Activated naive CD8-positive, alpha-beta T cell treated with anti-CD3 and anti-CD28 coated beads, Interleukin-2, amount 10 ng/mL, durations not matched to agents 7 days and 5 days (primary cell): Measurements from ENCODE around the gene NOS1AP. TPM values are rescaled to one million over a fixed set of nuclear protein-coding genes. Genes with fewer than 3 reads are reported as not detected.

ENCODE experiments used
- ATAC-seq: fragments of 150-1000 bp; cut with Tn5 transposase; one replicate; pipeline ENCODE4 v1.10.0; 2021; ENCODE audit warnings: low read depth, moderate library complexity
- POLR2A ChIA-PET: fragments of 350-600 bp; sonication (Branson Sonifier 250); formaldehyde crosslinking; loops from one replicate; lab custom pipeline; 2021; ENCODE audit warnings: antibody characterized with exemption; lab: Charles Lee
- DNase-seq: peaks from one replicate; pipeline ENCODE4 v3.0.0; 2021
- H3K27ac Mint-ChIP-seq: one replicate; pipeline ENCODE4 v1.8.0; 2022; ENCODE audit warnings: mild to moderate bottlenecking, mixed read lengths
- H3K27me3 Mint-ChIP-seq: one replicate; pipeline ENCODE4 v1.8.0; 2022; ENCODE audit warnings: mild to moderate bottlenecking, moderate library complexity, mixed read lengths
- H3K36me3 Mint-ChIP-seq: one replicate; pipeline ENCODE4 v1.8.0; 2021; ENCODE audit warnings: mild to moderate bottlenecking, mixed read lengths
- H3K4me1 Mint-ChIP-seq: one replicate; pipeline ENCODE4 v1.8.0; 2021; ENCODE audit warnings: mixed read lengths
- H3K4me3 Mint-ChIP-seq: one replicate; pipeline ENCODE4 v1.8.0; 2022; ENCODE audit warnings: mild to moderate bottlenecking, moderate library complexity, mixed read lengths
- H3K9me3 Mint-ChIP-seq: one replicate; pipeline ENCODE4 v1.8.0; 2021; ENCODE audit warnings: mixed read lengths
- total RNA-seq, 2 experiments: library from RNA; stranded (reverse); gene quantifications; one replicate each; pipeline ENCODE4 v1.2.3, GENCODE V29; 2021

The NOS1AP gene
- total RNA-seq, 2 experiments from 2014 or later = not detected

- ATAC-seq (no peak), DNase-seq (no peak)
- Mint-ChIP-seq H3K4me1 (no peaks in the 10 kb centered on the region), H3K27me3 (peaks cover 14% of the 10 kb centered on the region), H3K4me3 (no peak overlapping the region), H3K27ac (no peak overlapping the region), H3K36me3 (no peaks in the 10 kb centered on the region), H3K9me3 (no peaks in the 10 kb centered on the region)
- POLR2A ChIA-PET = no interaction called here
Observed at GRCh38 chr1:162228586-162228985, 159.1 kb downstream of the NOS1AP start.

- H3K36me3 Mint-ChIP-seq = no peaks in the 10 kb centered on the region
- no peaks in the 10 kb centered on the region for H3K4me1 Mint-ChIP-seq
- peaks cover 21% of the 10 kb centered on the region for H3K27me3 Mint-ChIP-seq
- no peaks in the 10 kb centered on the region for H3K9me3 Mint-ChIP-seq
- H3K27ac Mint-ChIP-seq = no peak overlapping the region
- ATAC-seq = no peak
- no peak for DNase-seq
- no peak overlapping the region for H3K4me3 Mint-ChIP-seq
- POLR2A ChIA-PET = no interaction called here
Observed at GRCh38 chr1:162229549-162229948, 160.1 kb downstream of the NOS1AP start.

DNA sequence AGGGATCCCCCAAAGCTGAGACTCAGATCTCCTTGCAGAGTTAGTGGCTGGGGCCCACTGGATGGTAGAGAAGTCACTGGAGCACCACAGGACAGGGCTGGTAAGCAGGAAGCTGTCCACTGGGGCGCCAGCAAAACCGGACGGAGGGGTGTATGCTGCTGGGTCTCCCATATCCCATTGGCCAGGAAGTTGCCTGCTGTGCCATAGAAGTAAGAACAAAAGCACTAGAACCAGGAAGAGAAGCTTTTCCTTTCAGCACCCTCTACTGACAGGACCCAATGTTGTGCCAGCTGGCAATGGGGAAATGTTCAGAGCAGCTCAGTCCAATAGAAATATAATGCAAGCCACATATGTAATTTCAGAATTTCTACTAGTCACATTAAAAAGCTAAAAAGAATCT, 160.6 kb downstream of the NOS1AP start:
- no peaks in the 10 kb centered on the region for H3K4me1 Mint-ChIP-seq
- H3K27me3 Mint-ChIP-seq = peaks cover 22% of the 10 kb centered on the region
- H3K36me3 Mint-ChIP-seq = no peaks in the 10 kb centered on the region
- ATAC-seq (no peak), DNase-seq (no peak)
- no peaks in the 10 kb centered on the region for H3K9me3 Mint-ChIP-seq
- POLR2A ChIA-PET = no interaction called here
- no peak overlapping the region for H3K4me3 Mint-ChIP-seq
- H3K27ac Mint-ChIP-seq = no peak overlapping the region

- Mint-ChIP-seq H3K4me1 (no peaks in the 10 kb centered on the region), H3K27me3 (peaks cover 22% of the 10 kb centered on the region), H3K4me3 (no peak overlapping the region), H3K27ac (no peak overlapping the region), H3K9me3 (no peaks in the 10 kb centered on the region), H3K36me3 (no peaks in the 10 kb centered on the region)
- POLR2A ChIA-PET = no interaction called here
- ATAC-seq (no peak), DNase-seq (no peak)
Observed at GRCh38 chr1:162230517-162230916, 161.0 kb downstream of the NOS1AP start.

DNA sequence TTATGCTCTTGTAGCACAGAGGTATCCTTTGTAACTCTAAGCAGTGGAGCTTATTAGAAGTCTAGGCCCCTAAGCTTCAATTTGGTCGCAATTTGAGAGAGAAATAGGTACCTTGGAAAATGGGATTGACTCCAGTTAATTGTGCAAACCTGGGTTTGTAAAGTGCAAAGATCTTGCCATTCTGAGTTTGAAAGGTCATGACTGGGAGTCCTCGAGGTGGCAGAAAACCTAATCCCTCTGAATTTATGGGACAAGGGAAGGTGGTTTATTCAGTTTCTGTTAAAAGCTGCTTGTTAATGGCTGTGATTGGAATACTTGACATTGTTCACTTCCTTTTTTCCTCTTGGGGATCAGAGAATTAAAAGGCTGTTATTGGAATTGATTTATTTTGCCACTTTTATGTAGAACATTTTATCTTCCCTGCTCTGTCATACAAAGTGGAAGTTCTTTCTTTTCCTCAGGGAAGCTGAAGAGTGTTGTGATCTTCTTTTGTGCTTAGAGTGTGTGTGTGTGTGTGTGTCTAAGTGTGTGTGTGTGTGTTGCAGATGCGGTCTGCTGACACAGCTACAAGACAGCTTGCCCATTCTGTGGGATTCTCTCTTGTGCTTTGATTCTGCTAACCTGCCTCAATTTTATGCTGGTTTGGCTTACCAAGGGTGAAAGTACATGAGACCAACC, 162.7 kb downstream of the NOS1AP start:
- no peak for DNase-seq
- POLR2A ChIA-PET = no interaction called here
- ATAC-seq = no peak
- H3K27ac Mint-ChIP-seq = no peak overlapping the region
- H3K9me3 Mint-ChIP-seq = no peaks in the 10 kb centered on the region
- H3K4me1 Mint-ChIP-seq = no peaks in the 10 kb centered on the region
- H3K27me3 Mint-ChIP-seq = peaks cover 20% of the 10 kb centered on the region
- no peak overlapping the region for H3K4me3 Mint-ChIP-seq
- H3K36me3 Mint-ChIP-seq = no peaks in the 10 kb centered on the region

DNA sequence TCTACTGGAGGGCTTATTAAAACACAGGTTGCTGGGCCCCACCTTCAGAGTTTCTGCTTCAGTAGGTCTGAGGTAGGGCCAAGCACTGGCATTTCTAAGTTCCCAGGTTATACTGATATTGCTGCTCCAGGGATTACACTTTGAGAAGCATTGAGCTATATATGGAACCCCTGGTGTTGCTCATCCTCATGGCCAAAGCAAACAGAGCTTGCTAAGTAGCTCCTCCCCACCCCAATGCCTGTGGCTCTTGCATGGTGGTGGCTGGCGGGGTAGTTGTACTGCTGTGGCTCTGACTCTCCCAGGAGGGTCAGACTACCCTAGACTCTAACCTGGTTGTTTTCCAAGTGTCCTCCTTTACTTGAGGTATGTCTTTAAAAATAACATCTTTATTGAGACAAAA, 163.6 kb downstream of the NOS1AP start:
- no peak overlapping the region for H3K4me3 Mint-ChIP-seq

GRCh38 chr1:162233937-162234336, 164.4 kb downstream of the NOS1AP start:
- Mint-ChIP-seq H3K27ac (no peak overlapping the region), H3K9me3 (no peaks in the 10 kb centered on the region), H3K4me3 (no peak overlapping the region), H3K4me1 (no peaks in the 10 kb centered on the region), H3K27me3 (peaks cover 17% of the 10 kb centered on the region), H3K36me3 (no peaks in the 10 kb centered on the region)
- no peak for DNase-seq
- POLR2A ChIA-PET = no interaction called here
- no peak for ATAC-seq

More for the DNA sequence above, 163.6 kb downstream of the NOS1AP start:
- no peaks in the 10 kb centered on the region for H3K36me3 Mint-ChIP-seq
- POLR2A ChIA-PET = no interaction called here
- H3K4me1 Mint-ChIP-seq = no peaks in the 10 kb centered on the region
- DNase-seq = no peak
- no peak for ATAC-seq
- no peaks in the 10 kb centered on the region for H3K9me3 Mint-ChIP-seq
- no peak overlapping the region for H3K27ac Mint-ChIP-seq
- H3K27me3 Mint-ChIP-seq = peaks cover 17% of the 10 kb centered on the region

DNA sequence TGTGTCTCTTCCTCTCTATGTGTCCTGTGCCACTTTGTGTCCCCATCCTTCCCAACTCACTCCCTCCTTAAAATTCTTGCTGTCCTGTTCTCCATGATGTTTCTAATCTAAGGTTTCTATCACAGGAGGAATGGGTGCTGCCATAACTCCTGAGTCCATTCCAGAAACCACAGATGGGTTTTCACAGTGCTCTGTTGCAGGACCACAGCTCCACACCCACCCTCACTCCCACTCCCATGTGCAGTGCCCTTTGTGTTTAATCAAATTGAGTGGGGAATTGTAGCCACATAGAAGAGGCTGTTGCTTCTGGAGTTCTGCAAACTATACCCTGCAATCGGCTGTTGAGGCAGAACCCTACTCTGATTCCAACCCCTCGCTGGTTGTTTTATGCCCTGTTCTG, 165.1 kb downstream of the NOS1AP start:
- no peak overlapping the region for H3K27ac Mint-ChIP-seq
- H3K36me3 Mint-ChIP-seq = no peaks in the 10 kb centered on the region
- no peaks in the 10 kb centered on the region for H3K4me1 Mint-ChIP-seq
- ATAC-seq (no peak), DNase-seq (no peak)
- peaks cover 14% of the 10 kb centered on the region for H3K27me3 Mint-ChIP-seq
- no peaks in the 10 kb centered on the region for H3K9me3 Mint-ChIP-seq
- H3K4me3 Mint-ChIP-seq = no peak overlapping the region
- POLR2A ChIA-PET = no interaction called here

GRCh38 chr1:162235241-162235800, 165.8 kb downstream of the NOS1AP start:
- POLR2A ChIA-PET = no interaction called here
- no peak for DNase-seq

DNA sequence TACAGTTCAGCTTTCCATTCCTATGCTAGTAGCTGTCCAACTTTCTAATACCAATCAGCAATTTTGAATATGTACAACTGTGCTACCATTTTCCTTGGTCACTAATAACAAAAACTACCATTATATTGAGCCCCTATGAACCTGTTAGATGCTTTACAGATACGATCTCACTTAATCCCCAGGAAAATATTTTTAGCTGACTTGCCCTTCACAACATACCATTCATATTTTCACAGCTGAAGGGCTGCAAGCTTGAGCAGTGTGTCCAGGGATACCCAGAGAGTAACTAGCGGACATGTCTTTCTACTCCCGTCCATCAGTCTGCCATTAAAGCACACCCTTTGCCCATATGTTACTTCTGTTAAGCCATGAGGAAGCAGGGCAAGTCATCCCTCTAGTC, 166.7 kb downstream of the NOS1AP start:
- no peak overlapping the region for H3K4me3 Mint-ChIP-seq
- DNase-seq (no peak), ATAC-seq (no peak)
- H3K36me3 Mint-ChIP-seq = no peaks in the 10 kb centered on the region
- POLR2A ChIA-PET = no interaction called here
- H3K27ac Mint-ChIP-seq = no peak overlapping the region
- no peaks in the 10 kb centered on the region for H3K9me3 Mint-ChIP-seq
- H3K4me1 Mint-ChIP-seq = no peaks in the 10 kb centered on the region
- H3K27me3 Mint-ChIP-seq = peaks cover 8% of the 10 kb centered on the region

More at GRCh38 chr1:162235241-162235800, 165.8 kb downstream of the NOS1AP start:
- Mint-ChIP-seq H3K27ac (no peak overlapping the region), H3K4me3 (no peak overlapping the region), H3K27me3 (peaks cover 11% of the 10 kb centered on the region), H3K9me3 (no peaks in the 10 kb centered on the region), H3K36me3 (no peaks in the 10 kb centered on the region), H3K4me1 (no peaks in the 10 kb centered on the region)
- ATAC-seq = no peak

DNA sequence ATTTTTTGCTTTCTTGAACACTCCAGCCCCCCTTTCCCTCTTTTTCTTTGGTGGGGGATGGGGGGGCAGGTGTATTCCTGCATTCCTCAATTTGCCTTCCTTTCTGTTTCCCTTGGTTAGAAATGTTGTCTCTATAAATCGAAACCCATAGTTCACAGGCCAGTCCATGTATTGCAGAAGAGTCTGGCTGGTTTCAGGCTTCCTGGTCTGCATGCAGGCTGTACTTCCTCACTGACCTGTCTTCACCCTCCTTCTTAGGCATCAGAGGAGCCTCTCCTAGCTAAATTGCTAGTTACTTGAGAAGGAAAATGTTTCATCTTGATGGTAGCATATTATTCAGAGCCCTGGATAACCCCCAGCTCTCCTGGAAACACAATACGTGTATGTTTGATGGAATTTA, 167.1 kb downstream of the NOS1AP start:
- Mint-ChIP-seq H3K4me3 (no peak overlapping the region), H3K27ac (no peak overlapping the region), H3K4me1 (no peaks in the 10 kb centered on the region), H3K27me3 (peaks cover 8% of the 10 kb centered on the region), H3K9me3 (no peaks in the 10 kb centered on the region), H3K36me3 (no peaks in the 10 kb centered on the region)
- DNase-seq = no peak
- no peak for ATAC-seq
- POLR2A ChIA-PET = interaction anchor here (0.5 kb wide), 1 partner anchor 1738 kb away, joined by 4 read pairs; no protein-coding TSS in a partner anchor

GRCh38 chr1:162240577-162240976, 171.1 kb downstream of the NOS1AP start:
- DNase-seq = no peak
- Mint-ChIP-seq H3K27me3 (peaks cover 10% of the 10 kb centered on the region), H3K4me3 (no peak overlapping the region), H3K9me3 (no peaks in the 10 kb centered on the region), H3K27ac (no peak overlapping the region), H3K36me3 (no peaks in the 10 kb centered on the region), H3K4me1 (no peaks in the 10 kb centered on the region)
- no peak for ATAC-seq
- POLR2A ChIA-PET = no interaction called here

- no peak for DNase-seq
- H3K4me1 Mint-ChIP-seq = no peaks in the 10 kb centered on the region
- peaks cover 15% of the 10 kb centered on the region for H3K27me3 Mint-ChIP-seq
- POLR2A ChIA-PET = no interaction called here
- H3K4me3 Mint-ChIP-seq = no peak overlapping the region
- ATAC-seq = no peak
- H3K36me3 Mint-ChIP-seq = no peaks in the 10 kb centered on the region
- no peak overlapping the region for H3K27ac Mint-ChIP-seq
- no peaks in the 10 kb centered on the region for H3K9me3 Mint-ChIP-seq
Observed at GRCh38 chr1:162242804-162243203, 173.3 kb downstream of the NOS1AP start.

DNA sequence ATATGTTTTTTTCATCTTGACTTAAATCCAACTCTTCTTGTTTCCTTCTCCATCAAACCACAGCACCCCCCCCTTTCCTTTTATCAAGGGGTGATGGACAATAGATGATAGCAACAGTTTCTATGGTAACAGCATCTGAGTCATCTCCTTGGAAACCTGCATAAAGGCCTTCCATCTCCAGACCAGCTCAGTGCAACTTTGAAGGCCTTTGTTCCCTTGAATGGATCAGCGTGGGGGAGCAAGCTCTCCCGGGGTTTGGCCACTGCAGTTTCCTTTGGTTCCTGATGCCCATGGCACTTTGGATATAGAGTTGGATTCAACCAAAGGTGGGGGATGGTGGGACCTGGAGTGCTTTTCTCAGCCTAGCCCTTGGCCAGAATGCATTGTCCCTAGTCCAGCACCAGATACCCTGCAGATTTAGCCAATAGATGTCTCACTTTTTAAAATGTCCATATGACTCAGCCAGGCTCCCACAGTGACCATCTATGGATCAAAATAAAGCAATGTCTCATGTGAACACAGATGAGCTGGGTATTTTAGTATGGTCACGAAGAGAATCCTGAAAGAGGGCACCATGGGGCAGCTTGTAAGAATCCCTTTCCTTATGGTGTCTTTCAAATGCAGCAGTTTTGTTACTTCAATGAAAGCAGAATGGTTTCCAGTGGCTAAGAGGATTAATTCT, 179.5 kb downstream of the NOS1AP start:
- DNase-seq (no peak), ATAC-seq (no peak)
- H3K27me3 Mint-ChIP-seq = peaks cover 11% of the 10 kb centered on the region
- no peak overlapping the region for H3K4me3 Mint-ChIP-seq
- POLR2A ChIA-PET = no interaction called here
- no peak overlapping the region for H3K27ac Mint-ChIP-seq
- no peaks in the 10 kb centered on the region for H3K36me3 Mint-ChIP-seq
- H3K4me1 Mint-ChIP-seq = no peaks in the 10 kb centered on the region
- no peaks in the 10 kb centered on the region for H3K9me3 Mint-ChIP-seq
